Measurements from ENCODE around the gene CWC22.

Gene CWC22

GRCh38 chr2:179917272-179917671 is 89.8 kb downstream of the CWC22 start:
- H3K9ac ChIP-seq (ENCODE audit: low read length) = no peak overlapping the region
- no peaks in the 10 kb centered on the region for H4K20me1 ChIP-seq (ENCODE audit: insufficient read depth, low read length)
- H3K27ac ChIP-seq (ENCODE audit: low read length) = no peak overlapping the region
- no peaks in the 10 kb centered on the region for H3K4me1 ChIP-seq (ENCODE audit: low read length)
- no peaks in the 10 kb centered on the region for H3K79me2 ChIP-seq (ENCODE audit: low read length)
- H3K4me2 ChIP-seq (ENCODE audit: low read length) = no peak overlapping the region
- H3K27me3 ChIP-seq (ENCODE audit: low read depth, low read length) = no peaks in the 10 kb centered on the region
- no peak overlapping the region for H2AFZ ChIP-seq (ENCODE audit: low read depth, low read length)
- TF ChIP-seq CTCF (IDR thresholded peaks at IDR 0.05; ENCODE audit: low read depth, low read length) (no peak), EZH2phosphoT487 (IDR thresholded peaks at IDR 0.05; ENCODE audit: low read depth) (no peak)
- H3K9me3 ChIP-seq (ENCODE audit: insufficient read depth, low read length) = no peaks in the 10 kb centered on the region
- no peaks in the 10 kb centered on the region for H3K36me3 ChIP-seq (replicated peaks; ENCODE audit: low read depth, low read length)
- no peak overlapping the region for H3K4me3 ChIP-seq (ENCODE audit: low read length)

GRCh38 chr2:179915395-179915992 is 91.6 kb downstream of the CWC22 start:
- Histone ChIP-seq H2AFZ (ENCODE audit: low read depth, low read length) (no peak overlapping the region), H4K20me1 (ENCODE audit: insufficient read depth, low read length) (no peaks in the 10 kb centered on the region), H3K79me2 (ENCODE audit: low read length) (no peaks in the 10 kb centered on the region), H3K4me2 (ENCODE audit: low read length) (no peak overlapping the region), H3K36me3 (replicated peaks; ENCODE audit: low read depth, low read length) (no peaks in the 10 kb centered on the region), H3K27me3 (ENCODE audit: low read depth, low read length) (no peaks in the 10 kb centered on the region), H3K27ac (ENCODE audit: low read length) (no peak overlapping the region), H3K4me1 (ENCODE audit: low read length) (no peaks in the 10 kb centered on the region), H3K4me3 (ENCODE audit: low read length) (no peak overlapping the region), H3K9ac (ENCODE audit: low read length) (no peak overlapping the region), H3K9me3 (ENCODE audit: insufficient read depth, low read length) (no peaks in the 10 kb centered on the region)
- TF ChIP-seq EZH2phosphoT487 (IDR thresholded peaks at IDR 0.05; ENCODE audit: low read depth) (no peak), CTCF (IDR thresholded peaks at IDR 0.05; ENCODE audit: low read depth, low read length) (no peak)

- no peak overlapping the region for H2AFZ ChIP-seq (ENCODE audit: low read depth, low read length)
- no peaks in the 10 kb centered on the region for H3K27me3 ChIP-seq (ENCODE audit: low read depth, low read length)
- H3K9ac ChIP-seq (ENCODE audit: low read length) = no peak overlapping the region
- H3K4me1 ChIP-seq (ENCODE audit: low read length) = no peaks in the 10 kb centered on the region
- no peaks in the 10 kb centered on the region for H3K36me3 ChIP-seq (replicated peaks; ENCODE audit: low read depth, low read length)
- H3K27ac ChIP-seq (ENCODE audit: low read length) = no peak overlapping the region
- no peaks in the 10 kb centered on the region for H3K9me3 ChIP-seq (ENCODE audit: insufficient read depth, low read length)
- no peak for TF ChIP-seq CTCF (IDR thresholded peaks at IDR 0.05; ENCODE audit: low read depth, low read length)
- no peak for TF ChIP-seq EZH2phosphoT487 (IDR thresholded peaks at IDR 0.05; ENCODE audit: low read depth)
- H3K4me3 ChIP-seq (ENCODE audit: low read length) = no peak overlapping the region
- H3K79me2 ChIP-seq (ENCODE audit: low read length) = no peaks in the 10 kb centered on the region
- H4K20me1 ChIP-seq (ENCODE audit: insufficient read depth, low read length) = no peaks in the 10 kb centered on the region
- no peak overlapping the region for H3K4me2 ChIP-seq (ENCODE audit: low read length)
These were observed 93.3 kb downstream of the CWC22 start for GRCh38 chr2:179913809-179914208.

GRCh38 chr2:179911569-179911968 is 95.5 kb downstream of the CWC22 start:
- TF ChIP-seq EZH2phosphoT487 (IDR thresholded peaks at IDR 0.05; ENCODE audit: low read depth) (no peak), CTCF (IDR thresholded peaks at IDR 0.05; ENCODE audit: low read depth, low read length) (no peak)
- Histone ChIP-seq H3K9ac (ENCODE audit: low read length) (no peak overlapping the region), H3K79me2 (ENCODE audit: low read length) (no peaks in the 10 kb centered on the region), H3K27ac (ENCODE audit: low read length) (no peak overlapping the region), H2AFZ (ENCODE audit: low read depth, low read length) (no peak overlapping the region), H3K4me3 (ENCODE audit: low read length) (no peak overlapping the region), H3K36me3 (replicated peaks; ENCODE audit: low read depth, low read length) (no peaks in the 10 kb centered on the region), H4K20me1 (ENCODE audit: insufficient read depth, low read length) (no peaks in the 10 kb centered on the region), H3K4me1 (ENCODE audit: low read length) (no peaks in the 10 kb centered on the region), H3K9me3 (ENCODE audit: insufficient read depth, low read length) (no peaks in the 10 kb centered on the region), H3K4me2 (ENCODE audit: low read length) (no peak overlapping the region), H3K27me3 (ENCODE audit: low read depth, low read length) (no peaks in the 10 kb centered on the region)

All from OCI-LY3 (cell line).